ENCODE measurements around the gene CADM1. TPM values are rescaled to one million over a fixed set of nuclear protein-coding genes. Genes with fewer than 3 reads are reported as not detected.

CADM1 gene
- total RNA-seq, 4 donors from 2014 or later: 2.9 to 25.7 (median 9.6) TPM

GRCh38 chr11:115384236-115384635 is 120.0 kb downstream of the CADM1 start:
- TF ChIP-seq CTCF (IDR thresholded peaks at IDR 0.05; ENCODE audit: low read depth): no peak

GRCh38 chr11:115383431-115383830 is 120.8 kb downstream of the CADM1 start:
- no peak for TF ChIP-seq CTCF (IDR thresholded peaks at IDR 0.05; ENCODE audit: low read depth)

- TF ChIP-seq CTCF (IDR thresholded peaks at IDR 0.05; ENCODE audit: low read depth): no peak
These were observed 124.7 kb downstream of the CADM1 start for GRCh38 chr11:115379528-115379927.

- no peak for TF ChIP-seq CTCF (IDR thresholded peaks at IDR 0.05; ENCODE audit: low read depth)
These were observed 125.7 kb downstream of the CADM1 start for GRCh38 chr11:115378557-115378956.

- no peak for TF ChIP-seq CTCF (IDR thresholded peaks at IDR 0.05; ENCODE audit: low read depth)
These were observed 126.3 kb downstream of the CADM1 start for GRCh38 chr11:115377882-115378296.

GRCh38 chr11:115368616-115369015 is 135.6 kb downstream of the CADM1 start:
- no peak for TF ChIP-seq CTCF (IDR thresholded peaks at IDR 0.05; ENCODE audit: low read depth)

- no peak for TF ChIP-seq CTCF (IDR thresholded peaks at IDR 0.05; ENCODE audit: low read depth)
These were observed 137.4 kb downstream of the CADM1 start for GRCh38 chr11:115366826-115367225.
